ENCODE results near the gene GRM7. TPM values are rescaled to one million over a fixed set of nuclear protein-coding genes. Genes with fewer than 3 reads are reported as not detected.

GRM7 gene
- total and polyA plus RNA-seq, 9 of the 15 experiments (the other 6 are each of a cell fraction or from before 2014, with no cell fraction given): not detected

- Histone ChIP-seq H3K36me3 (ENCODE audit: control insufficient read depth, insufficient read depth, low read length) (no peaks in the 10 kb centered on the region), H3K4me1 (replicated peaks in 1 of 2; ENCODE audit: control insufficient read depth in 2 of 2, insufficient read depth in 2 of 2, low read length in 2 of 2) (no peaks in the 10 kb centered on the region), H2AFZ (ENCODE audit: low read depth, low read length) (no peak overlapping the region), H3K79me2 (ENCODE audit: control insufficient read depth, insufficient read depth, low read length) (no peaks in the 10 kb centered on the region), H4K20me1 (replicated peaks; ENCODE audit: control insufficient read depth, insufficient read depth, low read length) (no peaks in the 10 kb centered on the region), H3K4me3 (no peak overlapping the region), H3K27me3 (ENCODE audit: control insufficient read depth in 2 of 2, insufficient read depth in 2 of 2, low read length in 2 of 2) (no peaks in the 10 kb centered on the region), H3K27ac (ENCODE audit: extremely low read depth, low read depth, low read length) (no peak overlapping the region), H3K9me1 (ENCODE audit: control insufficient read depth, insufficient read depth, low read length) (no peaks in the 10 kb centered on the region), H3K4me2 (ENCODE audit: insufficient read depth, low read length) (no peak overlapping the region), H3K9ac (ENCODE audit: insufficient read depth in 1 of 2, low read depth in 2 of 2, low read length in 2 of 2) (no peak overlapping the region), H3K9me3 (replicated peaks; ENCODE audit: control insufficient read depth, insufficient read depth, low read depth, low read length) (no peaks in the 10 kb centered on the region)
- TF ChIP-seq NRF1 (conservative IDR thresholded peaks at IDR 0.05 in 1 of 2, IDR thresholded peaks at IDR 0.05 in 1 of 2) (no peak), KDM1A (IDR thresholded peaks at IDR 0.05) (no peak), NR0B1 (IDR thresholded peaks at IDR 0.05; ENCODE audit: partially characterized antibody) (no peak), CREB3 (tag; conservative IDR thresholded peaks at IDR 0.05; ENCODE audit: low read depth) (no peak), GTF2E2 (tag; IDR thresholded peaks at IDR 0.05) (no peak), ZNF785 (CRISPR knock-in tag; IDR thresholded peaks at IDR 0.05) (no peak), ZC3H8 (IDR thresholded peaks at IDR 0.05) (no peak), NR4A1 (CRISPR knock-in tag; IDR thresholded peaks at IDR 0.05) (no peak), NR4A1 (tag; IDR thresholded peaks at IDR 0.05) (no peak), ZFX (CRISPR knock-in tag; IDR thresholded peaks at IDR 0.05) (no peak), SETDB1 (IDR thresholded peaks at IDR 0.05; ENCODE audit: low read length) (no peak), NCOA4 (IDR thresholded peaks at IDR 0.05; ENCODE audit: partially characterized antibody) (no peak), HMG20A (CRISPR knock-in tag; conservative IDR thresholded peaks at IDR 0.05) (no peak), BCLAF1 (IDR thresholded peaks at IDR 0.05; ENCODE audit: borderline replicate concordance in 1 of 2, control insufficient read depth in 1 of 2, low read depth in 2 of 2, low read length in 1 of 2) (no peak), CREM (IDR thresholded peaks at IDR 0.05; ENCODE audit: low read depth) (no peak)
- POLR2A ChIA-PET: no interaction called here
- no TSS peak for BruUV-seq (replicated peaks)
- WGBS (ENCODE audit: insufficient coverage, low coverage, missing lambda C conversion rate): 0% methylated on average over 3 of the region's 3 CpGs
- intact Hi-C loops (cut with micrococcal nuclease): no loop called here
- in situ Hi-C loops (cut with MboI): no loop called here
- CTCF ChIA-PET (ENCODE audit: low intra/inter-chr PET ratio): no interaction called here
- DNase-seq (ENCODE audit: extremely low read depth in 1 of 4, low spot score in 3 of 4): no peak
- no peak for ATAC-seq
- FAIRE-seq: no peak
Measured at GRCh38 chr3:7518026-7518425, 657.1 kb downstream of the GRM7 start.

Data from K562 (cell line).